Uterus (tissue), 4 donors: Measurements from ENCODE around the gene COL27A1. TPM values are rescaled to one million over a fixed set of nuclear protein-coding genes. Genes with fewer than 3 reads are reported as not detected.

Source experiments
- DNase-seq, 2 donors: peaks; one replicate each; pipeline ENCODE4 v3.0.0-alpha.2; 2019 to 2020
- H3K27ac ChIP-seq, 2 donors: fragments of 200-600 bp; sonication (generic); 1 replicate in 1 of 2; 2 replicates in 1 of 2; pipeline ENCODE4 v1.5.1; 2016 to 2018
- H3K27me3 ChIP-seq, 2 donors: fragments of 200-600 bp; sonication (generic); one replicate each; pipeline ENCODE4 v1.5.1; 2018 to 2019; ENCODE audit warnings: control low read depth in 1 of 2
- H3K36me3 ChIP-seq, 2 donors: fragments of 200-600 bp; sonication (generic); one replicate each; pipeline ENCODE4 v1.5.1; 2019; ENCODE audit warnings: control low read depth in 1 of 2
- H3K4me1 ChIP-seq, 2 donors: fragments of 200-600 bp; sonication (generic); one replicate each; pipeline ENCODE4 v1.5.1; 2018 to 2019; ENCODE audit warnings: control low read depth in 1 of 2
- H3K4me3 ChIP-seq, 2 donors: fragments of 200-600 bp; sonication (generic); 1 replicate in 1 of 2; 2 replicates in 1 of 2; pipeline ENCODE4 v1.5.1; 2018 to 2019; ENCODE audit warnings: mild to moderate bottlenecking in 1 of 2
- H3K9me3 ChIP-seq, 2 donors: fragments of 200-600 bp; sonication (generic); one replicate each; pipeline ENCODE4 v1.5.1; 2019; ENCODE audit warnings: control low read depth in 1 of 2
- POLR2A ChIP-seq, 2 donors: fragments of 450-650 bp; IDR thresholded peaks; one replicate each; pipeline ENCODE4 v1.6.1; 2016; ENCODE audit warnings: antibody characterized with exemption in 2 of 2, mild to moderate bottlenecking in 1 of 2, moderate library complexity in 1 of 2
- intact Hi-C: fragments of 100-400 bp; cut with DNase I; formaldehyde crosslinking; loops from one replicate; pipeline ENCODE4 v1.15.1; 2023; ENCODE audit warnings: low total_unique reads
- total RNA-seq, 4 donors: library from RNA; depleted of rRNA in 3 of 4; stranded (reverse); fragments of >200 nt in 3 of 4; gene quantifications; one replicate each; pipeline versions ENCODE4 v1.1.0 to v1.2.4, GENCODE V29; 2014 to 2023
- TF ChIP-seq, protein P1 (sequence below), 4 experiments: fragments of 200-600 bp in 2 of 4; fragments of 450-650 bp in 2 of 4; sonication (generic) in 2 of 4; IDR thresholded peaks; one replicate each; pipeline ENCODE4 v1.5.1; 2016 to 2019; ENCODE audit warnings: antibody characterized with exemption in 4 of 4, mild to moderate bottlenecking in 2 of 4, moderate library complexity in 1 of 4
- donor health status: DM: yes; HTN: yes; CAD: no.

The COL27A1 gene
- total RNA-seq, 4 donors from 2014 or later, result 7.9 to 52.9 (median 43.3) TPM

GRCh38 chr9:114341152-114341830, 186.0 kb downstream of the COL27A1 start:
- H3K27me3 ChIP-seq, result no peaks in the 10 kb centered on the region
- no peak for DNase-seq
- no peak overlapping the region for H3K4me3 ChIP-seq
- H3K36me3 ChIP-seq, result no peaks in the 10 kb centered on the region
- no peak for TF ChIP-seq POLR2A (IDR thresholded peaks at IDR 0.05)
- TF ChIP-seq, protein P1, sequence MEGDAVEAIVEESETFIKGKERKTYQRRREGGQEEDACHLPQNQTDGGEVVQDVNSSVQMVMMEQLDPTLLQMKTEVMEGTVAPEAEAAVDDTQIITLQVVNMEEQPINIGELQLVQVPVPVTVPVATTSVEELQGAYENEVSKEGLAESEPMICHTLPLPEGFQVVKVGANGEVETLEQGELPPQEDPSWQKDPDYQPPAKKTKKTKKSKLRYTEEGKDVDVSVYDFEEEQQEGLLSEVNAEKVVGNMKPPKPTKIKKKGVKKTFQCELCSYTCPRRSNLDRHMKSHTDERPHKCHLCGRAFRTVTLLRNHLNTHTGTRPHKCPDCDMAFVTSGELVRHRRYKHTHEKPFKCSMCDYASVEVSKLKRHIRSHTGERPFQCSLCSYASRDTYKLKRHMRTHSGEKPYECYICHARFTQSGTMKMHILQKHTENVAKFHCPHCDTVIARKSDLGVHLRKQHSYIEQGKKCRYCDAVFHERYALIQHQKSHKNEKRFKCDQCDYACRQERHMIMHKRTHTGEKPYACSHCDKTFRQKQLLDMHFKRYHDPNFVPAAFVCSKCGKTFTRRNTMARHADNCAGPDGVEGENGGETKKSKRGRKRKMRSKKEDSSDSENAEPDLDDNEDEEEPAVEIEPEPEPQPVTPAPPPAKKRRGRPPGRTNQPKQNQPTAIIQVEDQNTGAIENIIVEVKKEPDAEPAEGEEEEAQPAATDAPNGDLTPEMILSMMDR (IDR thresholded peaks at IDR 0.05), result no peak
- no peaks in the 10 kb centered on the region for H3K4me1 ChIP-seq
- H3K27ac ChIP-seq, result no peak overlapping the region
- no peaks in the 10 kb centered on the region for H3K9me3 ChIP-seq
- intact Hi-C loops, result loop anchor here (10.0 kb wide), 1 partner anchor 144 kb away; no protein-coding TSS in a partner anchor

DNA sequence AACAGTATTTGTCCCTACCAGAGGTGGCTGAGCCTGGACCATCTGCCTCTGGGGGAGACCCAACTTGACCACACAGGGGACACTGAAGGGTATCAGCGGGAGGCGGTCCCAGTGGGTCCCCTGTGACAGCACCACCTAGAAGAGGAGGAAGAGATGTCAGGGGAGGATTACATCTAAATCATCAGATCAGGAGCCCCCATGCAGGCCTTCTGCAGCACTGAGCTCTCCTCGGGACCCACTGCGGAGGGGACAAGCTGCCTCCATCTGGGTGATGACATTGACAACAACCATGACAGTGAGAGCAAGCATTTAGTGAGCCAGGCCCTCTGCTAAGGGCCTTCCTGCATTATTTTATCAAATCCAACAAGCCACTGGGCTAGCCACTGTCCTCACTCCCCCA, 186.7 kb downstream of the COL27A1 start:
- H3K36me3 ChIP-seq, result no peaks in the 10 kb centered on the region
- no peaks in the 10 kb centered on the region for H3K27me3 ChIP-seq
- intact Hi-C loops, result loop anchor here (10.0 kb wide), 1 partner anchor 143 kb away; no protein-coding TSS in a partner anchor
- DNase-seq, result no peak
- H3K4me1 ChIP-seq, result no peaks in the 10 kb centered on the region
- no peak overlapping the region for H3K27ac ChIP-seq
- no peak overlapping the region for H3K4me3 ChIP-seq
- no peaks in the 10 kb centered on the region for H3K9me3 ChIP-seq
- no peak for TF ChIP-seq POLR2A (IDR thresholded peaks at IDR 0.05)
- TF ChIP-seq, protein P1 (IDR thresholded peaks at IDR 0.05), result no peak

- intact Hi-C loops, result loop anchor here (10.0 kb wide), 1 partner anchor 142 kb away; no protein-coding TSS in a partner anchor
Observed at GRCh38 chr9:114342755-114343440, 187.6 kb downstream of the COL27A1 start.

GRCh38 chr9:114343471-114344187, 188.3 kb downstream of the COL27A1 start:
- no peaks in the 10 kb centered on the region for H3K27me3 ChIP-seq
- H3K4me1 ChIP-seq, result peaks cover 0 to 2% of the 10 kb centered on the region in 2 donors
- intact Hi-C loops, result loop anchor here (10.0 kb wide), 1 partner anchor 141 kb away; no protein-coding TSS in a partner anchor
- peak overlapping the region in 1 of 2 donors; percentile 16 for H3K27ac ChIP-seq
- DNase-seq, result no peak
- no peak overlapping the region for H3K4me3 ChIP-seq
- TF ChIP-seq POLR2A (IDR thresholded peaks at IDR 0.05), result no peak
- TF ChIP-seq, protein P1 (IDR thresholded peaks at IDR 0.05), result no peak
- H3K36me3 ChIP-seq, result no peaks in the 10 kb centered on the region
- no peaks in the 10 kb centered on the region for H3K9me3 ChIP-seq

More at GRCh38 chr9:114342755-114343440, 187.6 kb downstream of the COL27A1 start:
- no peak for DNase-seq
- H3K27ac ChIP-seq, result no peak overlapping the region
- H3K4me1 ChIP-seq, result no peaks in the 10 kb centered on the region
- H3K27me3 ChIP-seq, result no peaks in the 10 kb centered on the region
- TF ChIP-seq, protein P1 (IDR thresholded peaks at IDR 0.05), result no peak
- TF ChIP-seq POLR2A (IDR thresholded peaks at IDR 0.05), result no peak
- no peak overlapping the region for H3K4me3 ChIP-seq
- no peaks in the 10 kb centered on the region for H3K9me3 ChIP-seq
- H3K36me3 ChIP-seq, result no peaks in the 10 kb centered on the region
